Kidney (tissue), 14 donors: ENCODE data around the gene BTBD2. TPM values are rescaled to one million over a fixed set of nuclear protein-coding genes. Genes with fewer than 3 reads are reported as not detected.
A peak's percentile ranks its signal among the peaks of the same experiment; 100 is the strongest.
"Not testable (repeated sequence)": the region's sequence is repeated elsewhere in the genome, so short reads cannot be mapped to it uniquely, and the experiment has no call there.

Experiments
- DNase-seq, 5 donors: peaks; one replicate each; pipeline ENCODE4 v3.0.0-alpha.2; 2013 to 2020
- FAIRE-seq: peaks from 2 replicates; lab custom pipeline; 2012; peaks lifted over from hg19 to GRCh38; lab: Jason Lieb, UNC
- H3K27ac ChIP-seq, 2 donors: one replicate each; pipeline ENCODE4 v1.7.0; 2013; ENCODE audit warnings: low read depth in 2 of 2, low read length in 2 of 2, inconsistent platforms in 1 of 2
- H3K27me3 ChIP-seq: one replicate; pipeline ENCODE4 v1.7.1; 2013; ENCODE audit warnings: low read length, inconsistent platforms; ENCODE audit not compliant: control insufficient read depth, insufficient read depth
- H3K36me3 ChIP-seq, 3 donors: one replicate each; pipeline versions ENCODE4 v1.7.0 to v1.7.1; 2013; ENCODE audit warnings: low read length in 3 of 3, control low read depth in 1 of 3, inconsistent platforms in 1 of 3; ENCODE audit not compliant: insufficient read depth in 3 of 3, control insufficient read depth in 2 of 3
- H3K4me1 ChIP-seq, 3 donors: one replicate each; pipeline versions ENCODE4 v1.7.0 to v1.7.1; 2013; ENCODE audit warnings: low read length in 3 of 3, inconsistent platforms in 1 of 3, low read depth in 1 of 3; ENCODE audit not compliant: control insufficient read depth in 2 of 3, insufficient read depth in 2 of 3
- H3K4me3 ChIP-seq, 3 donors: one replicate each; pipeline versions ENCODE4 v1.7.0 to v1.8.1; 2013; ENCODE audit warnings: low read length in 3 of 3, control low read depth in 1 of 3, inconsistent platforms in 1 of 3
- H3K9ac ChIP-seq, 3 donors: one replicate each; pipeline versions ENCODE4 v1.7.0 to v1.7.1; 2013; ENCODE audit warnings: low read length in 3 of 3, control low read depth in 1 of 3, inconsistent platforms in 1 of 3
- H3K9me3 ChIP-seq, 3 donors: one replicate each; pipeline versions ENCODE4 v1.7.0 to v1.7.1; 2013; ENCODE audit warnings: low read length in 3 of 3, control low read depth in 1 of 3, inconsistent platforms in 1 of 3; ENCODE audit not compliant: control insufficient read depth in 2 of 3, insufficient read depth in 1 of 3
- intact Hi-C: fragments of 100-400 bp; cut with DNase I; formaldehyde crosslinking; loops from one replicate; pipeline ENCODE4 v1.11.1; 2022
- polyA plus RNA-seq: library from polyadenylated mRNA; stranded (reverse); fragments of 350-450 nt; fragmentation: Illumina TruSeq; extraction: RNeasy Lipid Tissue Mini Kit (QIAGEN cat#74804); gene quantifications from one replicate; pipeline ENCODE4 v1.2.3, GENCODE V29; 2014; ENCODE audit warnings: low read depth, low replicate concordance; ENCODE audit not compliant: insufficient read depth
- total RNA-seq: library from RNA; stranded (reverse); fragmentation: NEBNext Ultra II Directional; extraction: Animal tissue kit (Norgen Biotek cat#: 25700); gene quantifications from one replicate; pipeline ENCODE4 v1.2.1, GENCODE V29; 2021
- TF ChIP-seq, protein P1 (sequence below): IDR thresholded peaks from 3 replicates; pipeline ENCODE4 v1.5.1; 2012; ENCODE audit warnings: mild to moderate bottlenecking, moderate library complexity, borderline replicate concordance; ENCODE audit not compliant: insufficient read depth; ENCODE audit errors: extremely low read depth
- donor health status: control.
- donor health status: control.
- donor health status: control.
- donor health status: control.
- donor health status: control.
- donor health status: DM: yes; HTN: yes; CAD: no.
- donor health status: Normal renal cell carcinoma (clear cell type).

The BTBD2 gene
- total and polyA plus RNA-seq, 2 donors from 2014 or later: 57.0 to 70.3 TPM

DNA sequence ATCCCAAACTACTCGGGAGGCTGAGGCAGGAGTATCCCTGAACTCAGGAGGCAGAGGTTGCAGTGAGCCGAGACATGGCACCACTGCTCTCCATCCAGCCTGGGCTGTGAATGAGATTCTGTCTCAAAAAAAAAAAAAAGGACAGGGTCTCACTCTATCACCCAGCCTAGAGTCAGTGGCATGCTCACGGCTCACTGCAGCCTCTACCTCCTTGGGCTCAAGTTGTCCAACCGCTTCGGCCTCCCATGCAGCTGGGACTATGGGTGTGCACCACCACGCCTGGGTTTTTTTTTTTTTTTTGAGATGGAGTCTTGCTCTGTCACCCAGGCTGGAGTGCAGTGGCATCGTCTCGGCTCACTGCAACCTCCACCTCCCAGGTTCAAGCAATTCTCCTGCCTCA lies 20.9 kb upstream of the BTBD2 start:
- Histone ChIP-seq H3K27ac (no peak overlapping the region), H3K9me3 (no peaks in the 10 kb centered on the region), H3K9ac (no peak overlapping the region), H3K36me3 (peaks cover 0 to 20% (median 3%) of the 10 kb centered on the region in 3 donors), H3K4me3 (no peak overlapping the region), H3K4me1 (peaks cover 0 to 29% (median 17%) of the 10 kb centered on the region in 3 donors), H3K27me3 (no peaks in the 10 kb centered on the region)
- no peak for FAIRE-seq
- intact Hi-C loops: no loop called here
- no peak for DNase-seq
- TF ChIP-seq, protein P1, sequence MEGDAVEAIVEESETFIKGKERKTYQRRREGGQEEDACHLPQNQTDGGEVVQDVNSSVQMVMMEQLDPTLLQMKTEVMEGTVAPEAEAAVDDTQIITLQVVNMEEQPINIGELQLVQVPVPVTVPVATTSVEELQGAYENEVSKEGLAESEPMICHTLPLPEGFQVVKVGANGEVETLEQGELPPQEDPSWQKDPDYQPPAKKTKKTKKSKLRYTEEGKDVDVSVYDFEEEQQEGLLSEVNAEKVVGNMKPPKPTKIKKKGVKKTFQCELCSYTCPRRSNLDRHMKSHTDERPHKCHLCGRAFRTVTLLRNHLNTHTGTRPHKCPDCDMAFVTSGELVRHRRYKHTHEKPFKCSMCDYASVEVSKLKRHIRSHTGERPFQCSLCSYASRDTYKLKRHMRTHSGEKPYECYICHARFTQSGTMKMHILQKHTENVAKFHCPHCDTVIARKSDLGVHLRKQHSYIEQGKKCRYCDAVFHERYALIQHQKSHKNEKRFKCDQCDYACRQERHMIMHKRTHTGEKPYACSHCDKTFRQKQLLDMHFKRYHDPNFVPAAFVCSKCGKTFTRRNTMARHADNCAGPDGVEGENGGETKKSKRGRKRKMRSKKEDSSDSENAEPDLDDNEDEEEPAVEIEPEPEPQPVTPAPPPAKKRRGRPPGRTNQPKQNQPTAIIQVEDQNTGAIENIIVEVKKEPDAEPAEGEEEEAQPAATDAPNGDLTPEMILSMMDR: no peak

DNA sequence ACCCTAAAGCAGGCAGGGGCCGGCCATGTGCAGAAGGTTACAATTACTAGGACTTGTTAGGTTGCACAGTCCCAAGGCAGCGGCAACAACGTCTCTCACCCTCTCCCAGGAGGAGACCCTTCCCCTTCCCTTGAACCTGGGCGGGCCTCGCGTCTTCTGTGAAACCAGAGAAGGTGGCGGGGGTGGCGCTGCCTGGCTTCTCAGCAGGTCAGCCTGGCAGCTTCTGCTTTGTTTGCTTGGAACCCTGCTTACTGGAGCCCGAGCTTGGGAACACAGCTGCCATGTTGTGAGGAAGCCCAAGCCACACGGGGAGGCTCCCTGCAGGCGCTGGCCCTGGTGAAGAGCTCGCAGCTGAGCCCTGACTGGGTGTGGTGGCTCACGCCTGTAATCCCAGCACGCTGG lies 20.1 kb upstream of the BTBD2 start:
- Histone ChIP-seq H3K4me1 (peaks cover 0 to 23% (median 9%) of the 10 kb centered on the region in 3 donors), H3K4me3 (no peak overlapping the region), H3K27me3 (no peaks in the 10 kb centered on the region), H3K27ac (no peak overlapping the region), H3K36me3 (peaks cover 0 to 11% (median 0%) of the 10 kb centered on the region in 3 donors), H3K9me3 (no peaks in the 10 kb centered on the region), H3K9ac (no peak overlapping the region)
- intact Hi-C loops: no loop called here
- TF ChIP-seq, protein P1: no peak
- FAIRE-seq (no peak), DNase-seq (peak in 1 of 5 donors; percentile 80)

DNA sequence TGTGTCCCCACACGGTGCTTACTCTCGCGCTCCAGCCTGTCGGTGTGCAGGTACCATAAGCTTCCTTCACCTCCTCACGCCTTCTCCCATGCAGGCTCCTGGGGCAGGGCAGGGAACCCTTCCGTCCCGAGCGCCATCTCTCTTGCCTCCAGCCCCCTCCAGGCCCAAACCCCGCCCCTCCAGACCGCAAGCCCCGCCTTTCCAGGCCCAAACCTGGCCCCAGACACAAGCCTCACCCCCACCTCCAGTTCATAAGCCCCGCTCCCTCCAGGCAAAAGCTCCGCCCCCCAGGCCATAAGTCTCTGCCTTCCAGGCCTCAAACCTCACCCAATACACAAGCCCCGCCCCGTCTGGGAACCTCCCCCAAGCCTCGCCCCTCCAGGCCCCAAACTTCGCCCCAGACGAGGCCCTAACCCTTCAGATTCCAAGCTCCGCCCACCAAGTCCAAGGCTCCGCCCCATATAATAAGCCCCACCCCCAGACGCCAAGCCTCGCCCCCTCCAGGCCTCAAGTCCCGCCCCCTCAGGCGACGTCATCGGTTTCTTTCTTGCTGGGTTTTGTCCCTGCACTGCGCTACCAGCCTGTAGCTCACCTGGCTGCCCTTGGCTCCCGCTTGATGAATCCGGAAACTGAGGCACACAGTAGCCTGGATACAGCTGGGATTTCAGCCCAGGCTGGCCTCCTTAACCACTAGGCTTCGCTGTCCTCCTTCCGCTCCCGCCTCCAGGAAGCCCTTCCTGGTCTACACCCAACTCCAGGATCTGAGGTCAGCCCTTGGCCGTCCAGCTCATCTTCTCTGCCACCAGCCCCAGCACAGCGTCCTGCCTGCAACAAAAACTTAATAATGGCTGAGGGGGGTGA lies 19.4 kb upstream of the BTBD2 start:
- Histone ChIP-seq H3K4me3 (no peak overlapping the region), H3K9ac (no peak overlapping the region), H3K27me3 (no peaks in the 10 kb centered on the region), H3K4me1 (peaks cover 0 to 21% (median 9%) of the 10 kb centered on the region in 3 donors), H3K9me3 (no peaks in the 10 kb centered on the region), H3K27ac (no peak overlapping the region), H3K36me3 (peaks cover 0 to 5% (median 0%) of the 10 kb centered on the region in 3 donors)
- intact Hi-C loops: no loop called here
- TF ChIP-seq, protein P1: no peak
- FAIRE-seq (no peak), DNase-seq (peak in 2 of 5 donors; percentile 73 to 87)

DNA sequence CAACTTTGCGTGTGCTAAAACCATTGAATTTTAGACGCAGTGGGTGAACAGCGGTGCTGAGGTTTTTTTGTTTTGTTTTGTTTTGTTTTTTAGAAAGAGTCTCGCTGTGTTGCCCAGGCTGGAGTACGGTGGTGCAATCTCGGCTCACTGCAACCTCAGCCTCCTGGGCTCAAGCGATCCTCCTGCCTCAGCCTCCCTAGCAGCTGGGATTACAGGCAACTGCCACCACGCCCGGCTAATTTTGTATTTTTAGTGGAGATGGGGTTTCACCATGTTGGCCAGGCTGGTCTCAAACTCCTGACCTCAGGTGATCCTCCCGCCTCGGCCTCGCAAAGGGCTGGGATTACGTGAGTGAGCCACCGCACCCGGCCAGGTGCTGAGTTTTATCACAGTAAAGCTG lies 18.7 kb upstream of the BTBD2 start:
- H3K4me3 ChIP-seq, intact Hi-C loops, DNase-seq, H3K27me3 ChIP-seq, H3K36me3 ChIP-seq, H3K9me3 ChIP-seq, FAIRE-seq, H3K9ac ChIP-seq: not testable (repeated sequence)
- peaks cover 0 to 19% (median 9%) of the 10 kb centered on the region in 3 donors for H3K4me1 ChIP-seq
- H3K27ac ChIP-seq: peak overlapping the region in 1 of 2 donors; percentile 41
